ENCODE results near the gene NAP1L5.

Gene NAP1L5, protein sequence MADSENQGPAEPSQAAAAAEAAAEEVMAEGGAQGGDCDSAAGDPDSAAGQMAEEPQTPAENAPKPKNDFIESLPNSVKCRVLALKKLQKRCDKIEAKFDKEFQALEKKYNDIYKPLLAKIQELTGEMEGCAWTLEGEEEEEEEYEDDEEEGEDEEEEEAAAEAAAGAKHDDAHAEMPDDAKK

GRCh38 chr4:88697588-88698329 is at the start of gene NAP1L5:
Gene NAP1L5, minus strand, starts transcription at chr4:88697829. Its CDS starts 75 bp downstream, at chr4:88697754.
- FAIRE-seq (peak; percentile 28), DNase-seq (ENCODE audit: insufficient read length, low spot score) (peak; percentile 22)

DNA sequence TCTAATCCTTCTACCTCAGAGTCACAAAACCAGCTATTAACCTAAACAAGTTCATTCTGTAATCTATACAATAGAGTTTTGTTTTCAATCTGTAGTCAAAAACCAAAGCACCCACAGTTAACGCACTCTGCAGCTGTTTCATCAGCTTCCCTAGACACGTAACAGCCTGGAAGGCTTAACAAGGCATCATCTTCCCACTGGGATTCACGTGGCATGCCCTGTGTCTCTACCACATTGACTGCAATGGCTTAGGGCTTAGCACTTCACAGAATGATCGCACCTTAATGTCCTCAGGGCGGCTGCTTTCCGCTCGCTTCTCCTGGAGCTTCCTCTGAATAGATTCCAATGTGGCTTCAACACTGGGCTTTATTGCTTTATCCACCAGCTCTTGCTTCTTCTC is 49.7 kb upstream of the NAP1L5 start:
- DNase-seq (ENCODE audit: insufficient read length, low spot score) (no peak), FAIRE-seq (no peak)

- DNase-seq (ENCODE audit: insufficient read length, low spot score) (no peak), FAIRE-seq (no peak)
Measured at GRCh38 chr4:88746206-88746605, 48.6 kb upstream of the NAP1L5 start.

DNA sequence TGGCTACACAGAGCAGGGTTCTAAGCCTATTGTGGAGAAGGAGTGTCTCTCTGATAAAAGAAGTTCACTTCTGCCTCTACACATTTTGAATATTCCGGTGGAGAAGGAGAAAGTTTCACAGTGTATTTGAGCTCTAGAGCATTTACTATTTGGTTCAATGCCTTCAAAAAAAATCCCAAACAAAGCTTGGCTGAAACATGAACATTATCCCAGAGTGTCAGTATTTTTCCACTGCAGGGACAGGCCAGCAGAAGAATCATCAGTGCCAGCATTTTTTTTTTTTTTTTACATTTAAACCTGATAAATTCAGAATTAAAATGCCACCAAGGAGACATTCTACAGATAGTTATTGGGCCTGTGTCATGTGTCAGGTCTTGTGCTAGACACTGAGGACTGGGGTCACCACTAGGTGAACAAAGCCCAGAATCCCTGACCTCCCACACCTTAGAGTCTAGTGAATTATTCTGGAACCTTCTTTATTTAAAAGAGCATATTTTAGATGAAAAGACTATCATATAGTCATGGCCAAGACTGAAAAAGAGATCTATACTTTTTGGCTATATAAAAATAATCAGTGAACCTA is 48.0 kb upstream of the NAP1L5 start:
- no peak for FAIRE-seq

DNA sequence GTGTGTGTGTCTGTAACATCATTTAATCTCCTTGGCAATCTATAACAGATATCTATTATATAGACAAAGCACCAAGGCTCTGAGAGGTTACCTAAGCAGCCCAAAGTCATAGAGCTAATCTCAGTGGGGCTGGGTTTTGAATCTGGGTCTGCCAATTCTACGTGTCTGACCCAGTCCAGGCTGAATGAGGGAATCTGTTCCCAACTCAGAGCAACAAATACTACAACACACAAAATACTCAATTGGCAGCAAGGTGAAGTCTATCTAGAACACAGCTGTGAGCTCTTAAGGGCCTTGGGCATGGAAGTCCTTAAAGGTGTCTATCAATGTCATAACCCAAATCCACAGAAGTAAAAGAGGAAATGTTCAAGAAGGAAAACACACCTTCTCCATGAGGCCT is 47.5 kb upstream of the NAP1L5 start:
- DNase-seq (ENCODE audit: insufficient read length, low spot score) (no peak), FAIRE-seq (no peak)

More for the DNA sequence above, 48.0 kb upstream of the NAP1L5 start:
- no peak for DNase-seq (ENCODE audit: insufficient read length, low spot score)

DNA sequence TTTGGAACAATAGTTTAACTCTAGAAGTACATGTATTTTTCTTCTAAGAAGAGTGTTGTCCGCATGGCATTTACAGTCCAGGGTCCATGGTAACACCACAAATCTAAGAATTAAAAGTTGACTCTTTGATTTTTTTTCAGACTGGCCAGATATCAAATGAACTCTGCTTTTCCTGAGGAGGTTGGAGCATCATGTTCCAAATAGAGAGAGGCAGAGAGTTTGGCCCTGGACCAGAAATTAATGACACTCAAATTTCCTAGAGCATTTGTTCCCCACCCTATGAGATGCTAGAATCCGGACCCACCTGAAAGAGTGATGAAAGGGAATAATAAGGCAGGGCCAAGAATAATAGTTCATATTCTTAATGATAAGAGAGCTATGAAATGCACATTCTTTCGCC is 47.0 kb upstream of the NAP1L5 start:
- DNase-seq (ENCODE audit: insufficient read length, low spot score) (no peak), FAIRE-seq (no peak)

DNA sequence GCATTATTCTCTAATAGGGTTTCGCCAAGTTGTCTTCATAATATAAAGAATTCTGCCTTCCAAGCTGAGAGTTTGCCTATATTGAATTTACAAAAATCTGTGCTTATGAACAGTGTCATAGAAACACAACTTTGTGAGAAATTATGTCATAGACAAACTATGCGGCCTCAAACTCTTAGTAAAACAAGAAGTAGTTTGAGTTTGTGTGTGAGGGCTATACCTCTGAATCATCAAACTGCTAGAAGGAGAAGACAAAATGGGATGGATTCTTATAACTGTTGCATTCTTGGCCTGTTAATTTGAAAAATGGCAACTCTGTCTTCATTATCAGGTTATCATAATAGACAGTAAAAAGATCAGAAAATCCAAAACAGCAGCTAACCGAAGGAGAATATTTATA is 46.1 kb upstream of the NAP1L5 start:
- FAIRE-seq: no peak

GRCh38 chr4:88742561-88742960 is 44.9 kb upstream of the NAP1L5 start:
- DNase-seq (ENCODE audit: insufficient read length, low spot score): no peak
- no peak for FAIRE-seq

More for the DNA sequence above, 46.1 kb upstream of the NAP1L5 start:
- no peak for DNase-seq (ENCODE audit: insufficient read length, low spot score)

- FAIRE-seq (no peak), DNase-seq (ENCODE audit: insufficient read length, low spot score) (no peak)
Measured at GRCh38 chr4:88738180-88738579, 40.6 kb upstream of the NAP1L5 start.

DNA sequence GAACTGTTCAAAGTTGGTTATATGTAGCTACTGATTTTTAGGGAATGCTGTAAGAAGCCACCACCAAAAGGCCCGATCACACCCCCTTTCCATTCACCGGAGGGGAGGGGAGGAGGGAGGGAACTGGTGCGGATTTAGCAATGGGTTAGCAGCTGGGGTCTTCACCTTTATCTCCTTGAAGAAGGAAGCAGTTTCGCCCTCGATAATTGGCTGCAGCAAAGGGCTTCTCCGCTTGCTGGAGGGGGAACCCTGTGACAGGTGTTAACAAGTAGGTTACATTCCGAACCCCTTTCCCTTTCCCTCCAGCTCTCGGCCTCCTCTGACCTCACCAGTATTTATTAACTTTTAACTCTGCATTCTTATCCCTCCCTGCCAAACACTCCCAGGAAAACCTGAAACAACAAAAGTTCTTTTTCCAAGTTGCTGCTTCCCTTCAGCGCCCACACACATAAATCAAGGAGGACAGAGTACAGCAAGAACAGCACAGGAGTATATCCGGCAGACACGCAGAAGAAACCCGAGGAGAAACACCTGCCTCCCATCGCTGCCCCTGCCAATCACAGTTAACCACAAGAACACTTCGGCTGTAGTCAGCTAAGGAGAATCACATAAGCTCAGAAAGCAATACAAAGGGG is 39.8 kb upstream of the NAP1L5 start:
- DNase-seq (ENCODE audit: insufficient read length, low spot score): peak; percentile 20

GRCh38 chr4:88736264-88736663 is 38.6 kb upstream of the NAP1L5 start:
- no peak for DNase-seq (ENCODE audit: insufficient read length, low spot score)
- no peak for FAIRE-seq

More for the DNA sequence above, 39.8 kb upstream of the NAP1L5 start:
- FAIRE-seq: peak; percentile 88

DNA sequence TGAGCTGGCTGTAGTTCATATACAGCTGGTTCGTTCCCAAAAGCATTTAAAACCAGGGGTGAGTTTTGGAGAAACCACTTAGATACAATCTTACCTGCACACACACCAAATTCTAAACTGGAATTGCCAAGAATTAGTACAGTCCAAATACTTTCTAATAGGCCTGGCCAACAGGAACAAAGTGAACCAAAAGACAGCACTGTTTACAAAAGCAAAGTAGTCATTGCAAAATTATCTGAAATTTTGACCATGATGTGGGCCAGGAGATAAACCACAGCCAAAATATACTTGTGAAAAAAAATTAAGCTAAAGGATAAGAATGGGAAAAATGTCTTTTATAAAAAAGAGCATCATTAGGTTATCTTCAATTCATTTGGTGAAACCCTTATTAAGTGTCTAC is 37.9 kb upstream of the NAP1L5 start:
- no peak for FAIRE-seq
- DNase-seq (ENCODE audit: insufficient read length, low spot score): no peak

DNA sequence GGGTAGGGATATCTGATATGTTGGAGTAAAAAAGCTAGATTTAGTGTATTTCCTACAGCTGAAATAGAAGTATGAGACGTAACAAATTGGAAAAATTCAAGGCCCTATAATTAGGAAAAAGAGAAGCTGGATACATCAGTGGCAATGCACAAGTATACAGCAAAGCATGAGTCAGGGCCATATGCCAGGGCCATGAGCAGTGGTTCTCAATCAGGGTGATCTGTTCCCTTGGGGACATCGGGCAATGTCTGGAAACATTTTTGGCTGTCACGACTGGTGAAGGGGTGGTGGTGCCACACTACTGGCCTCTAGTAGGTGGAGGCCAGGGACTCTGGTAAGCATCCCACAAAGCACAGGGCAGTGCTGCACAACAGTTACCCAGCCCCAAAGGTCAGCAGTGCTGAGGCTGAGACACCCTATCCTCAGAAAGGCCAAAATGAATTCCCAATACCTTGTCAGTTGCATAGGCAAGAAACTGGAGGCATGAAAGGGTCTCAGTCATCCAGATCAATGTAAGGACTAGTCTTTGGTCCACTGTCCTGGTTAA is 36.8 kb upstream of the NAP1L5 start:
- DNase-seq (ENCODE audit: insufficient read length, low spot score) (no peak), FAIRE-seq (no peak)

GRCh38 chr4:88732714-88733368 is 35.2 kb upstream of the NAP1L5 start:
- no peak for FAIRE-seq
- DNase-seq (ENCODE audit: insufficient read length, low spot score): no peak

DNA sequence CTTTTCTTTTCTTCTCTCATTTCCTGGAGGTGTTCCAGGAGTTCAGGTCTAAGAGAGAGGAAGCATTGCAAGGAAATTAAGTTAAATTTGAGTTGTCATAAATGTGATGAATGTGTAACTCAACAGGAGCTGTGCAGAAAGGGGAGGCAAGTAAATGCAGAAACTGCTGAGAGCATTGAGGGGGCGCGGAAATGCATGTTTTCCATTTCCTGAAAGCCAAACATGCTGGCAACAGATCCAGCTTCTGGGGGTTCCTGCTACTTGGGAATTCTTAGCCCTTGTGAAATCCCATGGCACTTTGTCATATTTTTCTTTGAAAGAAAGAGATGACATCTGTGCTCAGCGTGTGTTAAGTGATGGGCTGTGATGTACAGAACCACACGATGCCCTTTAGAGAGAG is 33.8 kb upstream of the NAP1L5 start:
- DNase-seq (ENCODE audit: insufficient read length, low spot score) (no peak), FAIRE-seq (no peak)

GRCh38 chr4:88730811-88731210 is 33.2 kb upstream of the NAP1L5 start:
- FAIRE-seq (no peak), DNase-seq (ENCODE audit: insufficient read length, low spot score) (no peak)

- DNase-seq (ENCODE audit: insufficient read length, low spot score) (no peak), FAIRE-seq (no peak)
Measured at GRCh38 chr4:88729146-88729760, 31.6 kb upstream of the NAP1L5 start.

DNA sequence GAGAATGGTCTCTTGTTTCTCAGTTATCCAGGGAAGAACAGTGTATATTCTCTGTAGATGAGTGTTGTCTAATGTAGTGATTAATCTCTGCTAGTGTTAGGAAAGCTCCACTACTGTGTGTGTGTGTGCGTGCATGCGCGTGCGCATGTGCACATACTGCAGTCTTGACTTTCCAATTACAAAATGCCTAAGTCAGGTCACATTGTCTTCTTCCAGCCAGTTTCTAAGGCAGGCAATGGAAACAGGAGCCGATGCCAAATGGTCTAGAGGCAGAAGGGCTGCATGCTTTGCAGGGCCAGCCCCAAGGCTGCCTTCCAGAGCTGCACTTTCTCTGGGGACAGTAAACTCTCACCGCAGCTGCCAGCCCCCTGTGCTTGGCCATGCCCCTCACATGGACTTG is 30.5 kb upstream of the NAP1L5 start:
- FAIRE-seq: no peak

DNA sequence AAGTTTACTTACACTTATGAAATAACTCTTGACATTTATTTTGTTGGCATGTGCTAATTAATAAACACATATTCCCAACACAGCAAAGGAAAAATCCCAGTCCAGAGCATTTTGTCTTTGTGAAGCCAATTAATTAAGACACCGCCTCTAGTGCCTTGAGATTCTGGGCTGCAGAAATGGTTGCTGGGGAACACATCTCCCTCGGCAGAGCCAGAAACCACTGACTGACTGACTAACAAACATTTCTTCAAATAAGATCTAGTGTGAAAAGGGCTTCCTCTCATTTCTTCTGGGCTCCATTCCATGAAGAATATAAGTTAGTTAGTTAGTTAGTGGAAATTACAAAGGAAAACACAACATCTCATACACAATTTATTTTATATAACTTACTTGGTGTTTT is 28.4 kb upstream of the NAP1L5 start:
- no peak for DNase-seq (ENCODE audit: insufficient read length, low spot score)
- no peak for FAIRE-seq

More for the DNA sequence above, 30.5 kb upstream of the NAP1L5 start:
- DNase-seq (ENCODE audit: insufficient read length, low spot score): no peak

DNA sequence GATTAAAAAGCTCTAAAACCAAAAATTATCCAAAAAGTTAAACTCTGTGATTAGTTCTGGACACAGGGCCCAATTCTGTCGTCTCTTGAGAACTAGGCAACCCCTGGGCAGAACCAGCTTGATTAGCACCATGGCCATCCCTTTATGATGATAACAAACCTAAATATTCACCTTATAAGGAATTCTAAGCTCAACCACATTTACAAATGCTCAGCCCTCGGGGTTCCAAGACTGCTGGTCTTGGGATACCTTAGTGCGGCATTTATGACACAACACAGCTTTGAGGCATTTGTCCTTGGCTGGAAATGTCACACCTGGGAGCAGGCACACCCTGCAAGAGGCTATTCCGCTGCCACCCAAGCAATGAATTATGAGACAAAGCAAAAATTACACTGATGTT is 27.5 kb upstream of the NAP1L5 start:
- FAIRE-seq (no peak), DNase-seq (ENCODE audit: insufficient read length, low spot score) (no peak)

Measured in GM19239 (cell line).